H1 (cell line): ENCODE results near the gene SYMPK. TPM values are rescaled to one million over a fixed set of nuclear protein-coding genes. Genes with fewer than 3 reads are reported as not detected.

ENCODE experiments used
- RNF2 ChIP-seq: fragments of 200-900, 300-1000 bp; sonication (generic); IDR thresholded peaks from 2 replicates; pipeline ENCODE4 v1.7.1; 2016; ENCODE audit warnings: borderline replicate concordance, low read depth, mild to moderate bottlenecking, antibody characterized with exemption, low read length; ENCODE audit not compliant: poor library complexity, severe bottlenecking; ENCODE audit errors: missing control alignments
- SP2 ChIP-seq: IDR thresholded peaks from 2 replicates; pipeline ENCODE4 v1.6.1; 2012; ENCODE audit warnings: mild to moderate bottlenecking, low read length, inconsistent platforms
- polyA plus RNA-seq, 7 experiments: library from polyadenylated mRNA; depleted of rRNA in 3 of 7; stranded (reverse) in 5 of 7; unstranded in 2 of 7; fragments of >200 nt in 5 of 7; fragments of 200-250 nt in 2 of 7; gene quantifications; 1 replicate in 5 of 7; 2 replicates in 1 of 7; 4 replicates in 1 of 7; pipeline versions ENCODE4 v1.2.1 to v1.2.3, GENCODE V29; 2011 to 2013; ENCODE audit warnings: missing spikeins in 2 of 7, mixed read lengths in 2 of 7
- total RNA-seq: library from RNA; stranded (reverse); fragmentation: NEBNext Ultra II Directional; extraction: Animal tissue kit (Norgen Biotek cat#: 25700); gene quantifications from 2 replicates; pipeline ENCODE4 v1.2.1, GENCODE V29; 2021
- TF ChIP-seq, protein P1 (sequence below), 3 experiments: IDR thresholded peaks; 1 replicate in 2 of 3; 2 replicates in 1 of 3; pipeline versions ENCODE4 v1.5.1 to v1.6.1; 2011; ENCODE audit warnings: low read length in 3 of 3, mild to moderate bottlenecking in 3 of 3, inconsistent platforms in 2 of 3, low read depth in 1 of 3, moderate library complexity in 1 of 3; ENCODE audit not compliant: insufficient read depth in 1 of 3; ENCODE audit errors: control extremely low read depth in 1 of 3

The SYMPK gene
- total and polyA plus RNA-seq, 2 of the 8 experiments (the other 6 are each of a cell fraction or from before 2014, with no cell fraction given) = 93.6 to 99.5 TPM

DNA sequence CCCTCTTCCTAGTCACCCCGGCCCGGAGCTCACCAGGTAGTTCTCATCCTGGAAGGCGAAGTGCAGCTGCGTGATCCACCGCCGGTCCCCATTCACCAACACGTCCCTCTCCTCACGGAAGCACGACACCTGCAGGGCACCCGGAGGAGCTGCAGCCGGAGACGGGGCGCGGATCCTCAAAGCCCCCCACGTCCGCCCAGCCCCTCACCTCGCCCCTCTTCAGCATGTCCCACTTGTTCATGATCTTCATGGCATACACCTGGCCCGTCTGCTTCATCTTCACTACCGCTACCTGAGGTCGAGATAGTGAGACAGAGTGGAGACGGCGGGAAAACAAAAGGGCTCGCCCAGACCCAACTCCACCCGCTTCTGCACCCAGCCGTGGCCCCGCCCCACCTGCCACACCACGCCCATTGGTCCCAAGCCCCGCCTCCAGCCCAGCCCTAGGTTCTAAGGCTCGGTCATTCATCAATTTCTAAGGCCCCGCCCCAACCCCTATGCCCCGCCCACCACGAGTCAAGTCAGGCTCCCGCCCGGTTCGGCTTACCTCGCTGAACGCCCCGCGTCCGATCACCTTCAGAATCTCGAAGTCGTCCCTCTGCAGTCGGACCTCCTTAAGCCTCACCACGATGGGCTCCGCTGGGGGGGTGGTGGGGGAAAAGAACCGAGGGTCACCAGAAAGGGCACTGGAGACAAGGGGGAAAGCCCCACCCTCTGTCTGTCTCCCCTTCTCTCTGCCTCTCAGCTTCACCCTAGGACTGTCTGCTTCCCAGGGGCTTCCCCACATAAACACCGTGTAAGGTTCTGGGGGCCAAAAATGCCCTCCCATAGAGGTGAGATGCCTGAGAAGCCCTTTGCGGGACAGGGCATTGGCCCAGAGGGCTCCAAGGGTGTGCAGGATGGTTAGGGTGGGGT is 83.5 kb downstream of the SYMPK start (continued):
- no peak for TF ChIP-seq RNF2
- TF ChIP-seq SP2 = no peak
- TF ChIP-seq, protein P1, sequence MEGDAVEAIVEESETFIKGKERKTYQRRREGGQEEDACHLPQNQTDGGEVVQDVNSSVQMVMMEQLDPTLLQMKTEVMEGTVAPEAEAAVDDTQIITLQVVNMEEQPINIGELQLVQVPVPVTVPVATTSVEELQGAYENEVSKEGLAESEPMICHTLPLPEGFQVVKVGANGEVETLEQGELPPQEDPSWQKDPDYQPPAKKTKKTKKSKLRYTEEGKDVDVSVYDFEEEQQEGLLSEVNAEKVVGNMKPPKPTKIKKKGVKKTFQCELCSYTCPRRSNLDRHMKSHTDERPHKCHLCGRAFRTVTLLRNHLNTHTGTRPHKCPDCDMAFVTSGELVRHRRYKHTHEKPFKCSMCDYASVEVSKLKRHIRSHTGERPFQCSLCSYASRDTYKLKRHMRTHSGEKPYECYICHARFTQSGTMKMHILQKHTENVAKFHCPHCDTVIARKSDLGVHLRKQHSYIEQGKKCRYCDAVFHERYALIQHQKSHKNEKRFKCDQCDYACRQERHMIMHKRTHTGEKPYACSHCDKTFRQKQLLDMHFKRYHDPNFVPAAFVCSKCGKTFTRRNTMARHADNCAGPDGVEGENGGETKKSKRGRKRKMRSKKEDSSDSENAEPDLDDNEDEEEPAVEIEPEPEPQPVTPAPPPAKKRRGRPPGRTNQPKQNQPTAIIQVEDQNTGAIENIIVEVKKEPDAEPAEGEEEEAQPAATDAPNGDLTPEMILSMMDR (IDR thresholded peaks at IDR 0.05; ENCODE audit: control extremely low read depth in 1 of 3, insufficient read depth in 1 of 3, low read depth in 1 of 3, low read length in 3 of 3) = peak; percentile 81 to 87 (median 86)
- TF ChIP-seq, all 59 proteins: peak for 12
